H7 (cell line): ENCODE data around the gene PEX1. TPM values are rescaled to one million over a fixed set of nuclear protein-coding genes. Genes with fewer than 3 reads are reported as not detected.
"Not testable (repeated sequence)": the region's sequence is repeated elsewhere in the genome, so short reads cannot be mapped to it uniquely, and the experiment has no call there.

Experiments
- DNase-seq: peaks from one replicate; pipeline ENCODE4 v3.0.0; 2012
- H3K27me3 ChIP-seq: 2 replicates; pipeline ENCODE4 v1.6.0; 2011; ENCODE audit warnings: mild to moderate bottlenecking, low read length; ENCODE audit not compliant: control insufficient read depth, insufficient read depth
- H3K36me3 ChIP-seq: replicated peaks from 2 replicates; pipeline ENCODE4 v1.5.1; 2011; ENCODE audit warnings: low read length; ENCODE audit not compliant: control insufficient read depth, insufficient read depth
- H3K4me3 ChIP-seq: 2 replicates; pipeline ENCODE4 v1.5.1; 2011; ENCODE audit warnings: low read depth, mild to moderate bottlenecking, control low read depth, low read length, moderate library complexity; ENCODE audit not compliant: insufficient read depth
- total RNA-seq: library from RNA; depleted of rRNA; stranded (reverse); fragments of >200 nt; shearing (Covaris generic); gene quantifications from 2 replicates; pipeline ENCODE4 v1.2.3, GENCODE V29; 2014

PEX1 gene
- total RNA-seq, 1 experiment from 2014 or later = 33.1 TPM

GRCh38 chr7:92485267-92485892, 42.9 kb downstream of the PEX1 start:
- H3K27me3 ChIP-seq = no peaks in the 10 kb centered on the region
- no peak overlapping the region for H3K4me3 ChIP-seq
- peaks cover 2% of the 10 kb centered on the region for H3K36me3 ChIP-seq
- DNase-seq = no peak

- H3K36me3 ChIP-seq, H3K27me3 ChIP-seq, DNase-seq, H3K4me3 ChIP-seq: not testable (repeated sequence)
These were observed 44.1 kb downstream of the PEX1 start for GRCh38 chr7:92484226-92484625.

- not testable (repeated sequence) for H3K27me3 ChIP-seq, DNase-seq, H3K36me3 ChIP-seq, H3K4me3 ChIP-seq
These were observed 44.7 kb downstream of the PEX1 start for GRCh38 chr7:92483624-92484023.

GRCh38 chr7:92479146-92479545, 49.2 kb downstream of the PEX1 start:
- H3K27me3 ChIP-seq, H3K4me3 ChIP-seq, H3K36me3 ChIP-seq, DNase-seq: not testable (repeated sequence)

GRCh38 chr7:92478711-92479110, 49.6 kb downstream of the PEX1 start:
- H3K4me3 ChIP-seq = no peak overlapping the region
- no peak for DNase-seq
- no peaks in the 10 kb centered on the region for H3K27me3 ChIP-seq
- no peaks in the 10 kb centered on the region for H3K36me3 ChIP-seq

GRCh38 chr7:92478095-92478494, 50.2 kb downstream of the PEX1 start:
- no peak for DNase-seq
- H3K36me3 ChIP-seq = no peaks in the 10 kb centered on the region
- no peaks in the 10 kb centered on the region for H3K27me3 ChIP-seq
- H3K4me3 ChIP-seq = no peak overlapping the region

- H3K27me3 ChIP-seq, DNase-seq, H3K4me3 ChIP-seq, H3K36me3 ChIP-seq: not testable (repeated sequence)
These were observed 50.6 kb downstream of the PEX1 start, which contains the start of gene ERVW-1 for GRCh38 chr7:92477681-92478080. Gene ERVW-1, minus strand, starts transcription at chr7:92477946. Its CDS starts 7,565 bp downstream, at chr7:92470381.

GRCh38 chr7:92475851-92476590, 52.3 kb downstream of the PEX1 start:
- H3K4me3 ChIP-seq, H3K27me3 ChIP-seq, H3K36me3 ChIP-seq, DNase-seq: not testable (repeated sequence)

GRCh38 chr7:92475261-92475770, 53.0 kb downstream of the PEX1 start:
- H3K4me3 ChIP-seq, DNase-seq, H3K27me3 ChIP-seq, H3K36me3 ChIP-seq: not testable (repeated sequence)

GRCh38 chr7:92473989-92474388, 54.3 kb downstream of the PEX1 start:
- not testable (repeated sequence) for H3K4me3 ChIP-seq, DNase-seq, H3K36me3 ChIP-seq

GRCh38 chr7:92468589-92468988, 59.7 kb downstream of the PEX1 start:
- not testable (repeated sequence) for H3K27me3 ChIP-seq, H3K36me3 ChIP-seq, DNase-seq, H3K4me3 ChIP-seq

More at GRCh38 chr7:92473989-92474388, 54.3 kb downstream of the PEX1 start:
- H3K27me3 ChIP-seq = not testable (repeated sequence)

- H3K4me3 ChIP-seq = no peak overlapping the region
- H3K27me3 ChIP-seq = no peaks in the 10 kb centered on the region
- DNase-seq = no peak
- H3K36me3 ChIP-seq = no peaks in the 10 kb centered on the region
These were observed 61.6 kb downstream of the PEX1 start for GRCh38 chr7:92466682-92467081.

- H3K36me3 ChIP-seq = no peaks in the 10 kb centered on the region
- no peak for DNase-seq
- H3K27me3 ChIP-seq = no peaks in the 10 kb centered on the region
- H3K4me3 ChIP-seq = no peak overlapping the region
These were observed 63.8 kb downstream of the PEX1 start for GRCh38 chr7:92464515-92464914.

GRCh38 chr7:92462560-92462959, 65.8 kb downstream of the PEX1 start:
- Histone ChIP-seq H3K27me3 (no peaks in the 10 kb centered on the region), H3K36me3 (peaks cover under 1% of the 10 kb centered on the region), H3K4me3 (no peak overlapping the region)
- no peak for DNase-seq
